ENCODE measurements around the gene KHK. TPM values are rescaled to one million over a fixed set of nuclear protein-coding genes. Genes with fewer than 3 reads are reported as not detected.

Gene KHK
- polyA plus RNA-seq, 1 of the 3 experiments (the other 2 are of a cell fraction), result 10.3 TPM

DNA sequence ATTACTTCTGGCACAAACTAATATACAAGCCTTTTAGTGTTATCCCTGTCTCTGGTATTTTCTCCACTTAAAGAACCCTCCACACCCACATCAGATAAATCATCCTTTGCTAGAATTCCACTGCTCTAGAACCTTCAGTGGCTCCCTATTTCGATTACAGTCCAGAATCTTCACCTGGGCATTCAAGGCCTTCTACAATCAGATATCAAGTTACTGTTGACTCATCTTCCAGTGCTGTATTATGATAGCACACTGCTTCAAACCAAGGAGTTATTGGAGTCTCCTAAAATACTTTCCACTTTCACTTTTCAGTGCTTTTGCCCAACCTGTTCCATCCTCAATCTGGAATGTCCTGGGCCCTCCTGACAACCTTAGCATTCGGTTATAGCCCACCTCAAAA, 28.9 kb downstream of the KHK start:
- H3K9me2 ChIP-seq, result no peaks in the 10 kb centered on the region
- H3K4me1 ChIP-seq (ENCODE audit: control insufficient read depth in 1 of 2, insufficient read depth in 2 of 2, low read depth in 1 of 2, low read length in 1 of 2), result peaks cover 0 to 8% of the 10 kb centered on the region in 2 experiments; a peak in 1 of 4 replicates
- no peak overlapping the region for H3K4me2 ChIP-seq
- no peaks in the 10 kb centered on the region for H3K27me3 ChIP-seq (ENCODE audit: insufficient read depth)
- H3F3A ChIP-seq (replicated peaks; ENCODE audit: insufficient read depth), result peaks cover 3% of the 10 kb centered on the region
- 55% methylated on average over 2 of the region's 2 CpGs for WGBS (ENCODE audit: low lambda C conversion rate)
- H3K9me3 ChIP-seq, result no peaks in the 10 kb centered on the region
- H3K27ac ChIP-seq (ENCODE audit: low read depth in 2 of 2, low read length in 1 of 2), result no peak overlapping the region
- no peaks in the 10 kb centered on the region for H3K36me3 ChIP-seq (replicated peaks in 1 of 2; ENCODE audit: control insufficient read depth in 1 of 2, insufficient read depth in 2 of 2, low read length in 1 of 2)
- H3K79me2 ChIP-seq (ENCODE audit: insufficient read depth), result no peaks in the 10 kb centered on the region
- DNase-seq, result no peak
- no peaks in the 10 kb centered on the region for H4K20me1 ChIP-seq (ENCODE audit: insufficient read depth)
- no peak overlapping the region for H3K4me3 ChIP-seq (ENCODE audit: low read depth in 2 of 2, low read length in 1 of 2)
- H2AFZ ChIP-seq (ENCODE audit: low read depth), result no peak overlapping the region
- TF ChIP-seq USF1 (IDR thresholded peaks at IDR 0.05; ENCODE audit: borderline replicate concordance, low read depth), result no peak
- TF ChIP-seq TCF12 (IDR thresholded peaks at IDR 0.05), result no peak
- no peak for TF ChIP-seq POLR2AphosphoS5 (IDR thresholded peaks at IDR 0.05; ENCODE audit: low read depth, low read length)
- no peak for TF ChIP-seq RAD21 (IDR thresholded peaks at IDR 0.05; ENCODE audit: low read length)
- TF ChIP-seq GATA2 (CRISPR knock-in tag; IDR thresholded peaks at IDR 0.05), result no peak
- no peak for TF ChIP-seq SMC3 (IDR thresholded peaks at IDR 0.05; ENCODE audit: low read depth, low read length)
- TF ChIP-seq GABPA (IDR thresholded peaks at IDR 0.05; ENCODE audit: low read depth), result no peak
- no peak for TF ChIP-seq CHD2 (IDR thresholded peaks at IDR 0.05; ENCODE audit: low read length, partially characterized antibody)
- no peak for TF ChIP-seq USF2 (IDR thresholded peaks at IDR 0.05; ENCODE audit: borderline replicate concordance, low read depth, low read length)
- TF ChIP-seq YY1 (IDR thresholded peaks at IDR 0.05; ENCODE audit: low read depth), result no peak
- no peak for TF ChIP-seq FOSL2 (IDR thresholded peaks at IDR 0.05; ENCODE audit: borderline replicate concordance, low read depth)
- TF ChIP-seq JUND (IDR thresholded peaks at IDR 0.05), result no peak
- no peak for TF ChIP-seq NFIC (IDR thresholded peaks at IDR 0.05; ENCODE audit: borderline replicate concordance)
- TF ChIP-seq FOXJ3 (CRISPR knock-in tag; IDR thresholded peaks at IDR 0.05), result no peak
- TF ChIP-seq, protein P1, sequence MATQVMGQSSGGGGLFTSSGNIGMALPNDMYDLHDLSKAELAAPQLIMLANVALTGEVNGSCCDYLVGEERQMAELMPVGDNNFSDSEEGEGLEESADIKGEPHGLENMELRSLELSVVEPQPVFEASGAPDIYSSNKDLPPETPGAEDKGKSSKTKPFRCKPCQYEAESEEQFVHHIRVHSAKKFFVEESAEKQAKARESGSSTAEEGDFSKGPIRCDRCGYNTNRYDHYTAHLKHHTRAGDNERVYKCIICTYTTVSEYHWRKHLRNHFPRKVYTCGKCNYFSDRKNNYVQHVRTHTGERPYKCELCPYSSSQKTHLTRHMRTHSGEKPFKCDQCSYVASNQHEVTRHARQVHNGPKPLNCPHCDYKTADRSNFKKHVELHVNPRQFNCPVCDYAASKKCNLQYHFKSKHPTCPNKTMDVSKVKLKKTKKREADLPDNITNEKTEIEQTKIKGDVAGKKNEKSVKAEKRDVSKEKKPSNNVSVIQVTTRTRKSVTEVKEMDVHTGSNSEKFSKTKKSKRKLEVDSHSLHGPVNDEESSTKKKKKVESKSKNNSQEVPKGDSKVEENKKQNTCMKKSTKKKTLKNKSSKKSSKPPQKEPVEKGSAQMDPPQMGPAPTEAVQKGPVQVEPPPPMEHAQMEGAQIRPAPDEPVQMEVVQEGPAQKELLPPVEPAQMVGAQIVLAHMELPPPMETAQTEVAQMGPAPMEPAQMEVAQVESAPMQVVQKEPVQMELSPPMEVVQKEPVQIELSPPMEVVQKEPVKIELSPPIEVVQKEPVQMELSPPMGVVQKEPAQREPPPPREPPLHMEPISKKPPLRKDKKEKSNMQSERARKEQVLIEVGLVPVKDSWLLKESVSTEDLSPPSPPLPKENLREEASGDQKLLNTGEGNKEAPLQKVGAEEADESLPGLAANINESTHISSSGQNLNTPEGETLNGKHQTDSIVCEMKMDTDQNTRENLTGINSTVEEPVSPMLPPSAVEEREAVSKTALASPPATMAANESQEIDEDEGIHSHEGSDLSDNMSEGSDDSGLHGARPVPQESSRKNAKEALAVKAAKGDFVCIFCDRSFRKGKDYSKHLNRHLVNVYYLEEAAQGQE (IDR thresholded peaks at IDR 0.05; ENCODE audit: low read depth, low read length), result no peak
- TF ChIP-seq PBX3 (IDR thresholded peaks at IDR 0.05), result no peak
- TF ChIP-seq MXI1 (IDR thresholded peaks at IDR 0.05; ENCODE audit: low read depth, low read length), result no peak
- TF ChIP-seq IRF3 (IDR thresholded peaks at IDR 0.05; ENCODE audit: low read depth, low read length), result no peak
- no peak overlapping the region for H3K9ac ChIP-seq
- POLR2A ChIA-PET, result no interaction called here
- CTCF ChIA-PET, result interaction anchor here (3.6 to 10.7 kb wide), 2 partner anchors 17 to 18 kb away, joined by 13 to 78 read pairs; no protein-coding TSS in a partner anchor

Measured in SK-N-SH (cell line).